ENCODE data around the gene FOXP2.

Gene FOXP2

GRCh38 chr7:114691605-114692004, 277.0 kb downstream of the FOXP2 start:
- no peak overlapping the region for H2AFZ ChIP-seq (ENCODE audit: low read depth, low read length)
- TF ChIP-seq CTCF (IDR thresholded peaks at IDR 0.05; ENCODE audit: borderline replicate concordance, extremely low read depth, low read length, poor library complexity, severe bottlenecking) (no peak), EZH2 (IDR thresholded peaks at IDR 0.05; ENCODE audit: borderline replicate concordance, low read depth, low read length, severe bottlenecking) (no peak)
- no peaks in the 10 kb centered on the region for H4K20me1 ChIP-seq (ENCODE audit: insufficient read depth, low read length)
- no peak overlapping the region for H3K4me3 ChIP-seq (ENCODE audit: low read depth in 1 of 2, low read length in 2 of 2)
- H3K4me2 ChIP-seq (ENCODE audit: insufficient read depth, low read length) = no peak overlapping the region
- no peak overlapping the region for H3K27ac ChIP-seq (ENCODE audit: low read length)
- ATAC-seq (ENCODE audit: insufficient read depth, low read depth) (no peak), DNase-seq (no peak)
- no peaks in the 10 kb centered on the region for H3K4me1 ChIP-seq (ENCODE audit: insufficient read depth, low read length)
- no peaks in the 10 kb centered on the region for H3K79me2 ChIP-seq (ENCODE audit: insufficient read depth, low read length)
- H3K27me3 ChIP-seq (ENCODE audit: insufficient read depth, low read length, poor library complexity) = no peaks in the 10 kb centered on the region
- no peaks in the 10 kb centered on the region for H3K9me3 ChIP-seq (ENCODE audit: insufficient read depth, low read length, severe bottlenecking)
- H3K36me3 ChIP-seq (ENCODE audit: insufficient read depth, low read length) = no peaks in the 10 kb centered on the region
- H3K9ac ChIP-seq (ENCODE audit: low read depth, low read length) = no peak overlapping the region

- Histone ChIP-seq H3K9me3 (ENCODE audit: insufficient read depth, low read length, severe bottlenecking) (no peaks in the 10 kb centered on the region), H3K4me3 (ENCODE audit: low read depth in 1 of 2, low read length in 2 of 2) (no peak overlapping the region), H2AFZ (ENCODE audit: low read depth, low read length) (no peak overlapping the region), H3K4me1 (ENCODE audit: insufficient read depth, low read length) (no peaks in the 10 kb centered on the region), H3K27me3 (ENCODE audit: insufficient read depth, low read length, poor library complexity) (no peaks in the 10 kb centered on the region), H3K27ac (ENCODE audit: low read length) (no peak overlapping the region), H3K36me3 (ENCODE audit: insufficient read depth, low read length) (no peaks in the 10 kb centered on the region), H3K9ac (ENCODE audit: low read depth, low read length) (no peak overlapping the region), H3K79me2 (ENCODE audit: insufficient read depth, low read length) (no peaks in the 10 kb centered on the region), H4K20me1 (ENCODE audit: insufficient read depth, low read length) (no peaks in the 10 kb centered on the region), H3K4me2 (ENCODE audit: insufficient read depth, low read length) (no peak overlapping the region)
- ATAC-seq (ENCODE audit: insufficient read depth, low read depth) = no peak
- DNase-seq = no peak
- TF ChIP-seq CTCF (IDR thresholded peaks at IDR 0.05; ENCODE audit: borderline replicate concordance, extremely low read depth, low read length, poor library complexity, severe bottlenecking) (no peak), EZH2 (IDR thresholded peaks at IDR 0.05; ENCODE audit: borderline replicate concordance, low read depth, low read length, severe bottlenecking) (no peak)
Measured at GRCh38 chr7:114695182-114695581, 280.6 kb downstream of the FOXP2 start.

GRCh38 chr7:114700247-114700928, 285.8 kb downstream of the FOXP2 start:
- no peaks in the 10 kb centered on the region for H3K27me3 ChIP-seq (ENCODE audit: insufficient read depth, low read length, poor library complexity)
- no peak overlapping the region for H3K9ac ChIP-seq (ENCODE audit: low read depth, low read length)
- no peaks in the 10 kb centered on the region for H3K79me2 ChIP-seq (ENCODE audit: insufficient read depth, low read length)
- no peaks in the 10 kb centered on the region for H3K36me3 ChIP-seq (ENCODE audit: insufficient read depth, low read length)
- no peak for ATAC-seq (ENCODE audit: insufficient read depth, low read depth)
- no peak for DNase-seq
- no peak overlapping the region for H3K27ac ChIP-seq (ENCODE audit: low read length)
- H4K20me1 ChIP-seq (ENCODE audit: insufficient read depth, low read length) = no peaks in the 10 kb centered on the region
- H3K4me3 ChIP-seq (ENCODE audit: low read depth in 1 of 2, low read length in 2 of 2) = no peak overlapping the region
- no peak for TF ChIP-seq EZH2 (IDR thresholded peaks at IDR 0.05; ENCODE audit: borderline replicate concordance, low read depth, low read length, severe bottlenecking)
- no peak for TF ChIP-seq CTCF (IDR thresholded peaks at IDR 0.05; ENCODE audit: borderline replicate concordance, extremely low read depth, low read length, poor library complexity, severe bottlenecking)
- no peaks in the 10 kb centered on the region for H3K4me1 ChIP-seq (ENCODE audit: insufficient read depth, low read length)
- H3K9me3 ChIP-seq (ENCODE audit: insufficient read depth, low read length, severe bottlenecking) = no peaks in the 10 kb centered on the region
- no peak overlapping the region for H3K4me2 ChIP-seq (ENCODE audit: insufficient read depth, low read length)
- no peak overlapping the region for H2AFZ ChIP-seq (ENCODE audit: low read depth, low read length)
